ENCODE results near the gene HAPLN2. TPM values are rescaled to one million over a fixed set of nuclear protein-coding genes. Genes with fewer than 3 reads are reported as not detected.

HAPLN2 gene
- total RNA-seq, 1 donor from 2014 or later = 1.4 TPM

GRCh38 chr1:156598731-156599432 lies 20.3 kb upstream of the HAPLN2 start:
- Histone ChIP-seq H3K36me3 (peaks cover 3 to 38% of the 10 kb centered on the region in 2 donors), H3K27me3 (no peaks in the 10 kb centered on the region), H3K27ac (no peak overlapping the region), H3K9me3 (no peaks in the 10 kb centered on the region), H3K4me1 (peaks cover 6 to 13% of the 10 kb centered on the region in 2 donors), H3K4me3 (no peak overlapping the region)
- no peak for DNase-seq (ENCODE audit: low spot score in 2 of 2)
- TF ChIP-seq CTCF (IDR thresholded peaks at IDR 0.05) = no peak
- intact Hi-C loops (cut with DNase I) = no loop called here

- DNase-seq (ENCODE audit: low spot score in 2 of 2) = no peak
- no peak overlapping the region for H3K27ac ChIP-seq
- H3K27me3 ChIP-seq = no peaks in the 10 kb centered on the region
- TF ChIP-seq CTCF (IDR thresholded peaks at IDR 0.05) = no peak
- intact Hi-C loops (cut with DNase I) = loop anchor here (2.0 kb wide), 1 partner anchor 143 kb away; no protein-coding TSS in a partner anchor
- peaks cover 0 to 32% of the 10 kb centered on the region in 2 donors for H3K36me3 ChIP-seq
- H3K4me1 ChIP-seq = peaks cover 6 to 13% of the 10 kb centered on the region in 2 donors
- H3K9me3 ChIP-seq = no peaks in the 10 kb centered on the region
- H3K4me3 ChIP-seq = no peak overlapping the region
Observed at GRCh38 chr1:156599811-156600210, 19.4 kb upstream of the HAPLN2 start.

GRCh38 chr1:156600733-156601121 lies 18.5 kb upstream of the HAPLN2 start:
- H3K27me3 ChIP-seq = no peaks in the 10 kb centered on the region
- H3K4me1 ChIP-seq = peaks cover 6 to 13% of the 10 kb centered on the region in 2 donors
- DNase-seq (ENCODE audit: low spot score in 2 of 2) = no peak
- H3K9me3 ChIP-seq = no peaks in the 10 kb centered on the region
- H3K4me3 ChIP-seq = peak overlapping the region; percentile 66 to 83
- TF ChIP-seq CTCF (IDR thresholded peaks at IDR 0.05) = no peak
- intact Hi-C loops (cut with DNase I) = loop anchor here (2.0 kb wide), 1 partner anchor 144 kb away; no protein-coding TSS in a partner anchor
- peaks cover 0 to 25% of the 10 kb centered on the region in 2 donors for H3K36me3 ChIP-seq
- peak overlapping the region; percentile 77 to 83 for H3K27ac ChIP-seq

GRCh38 chr1:156601122-156601830 lies 17.9 kb upstream of the HAPLN2 start, which contains the start of gene GPATCH4:
Gene GPATCH4, minus strand, starts transcription at chr1:156601479.
- Histone ChIP-seq H3K4me3 (peak within 1 kb of the TSS; percentile 66 to 83), H3K9me3 (no peaks in the 10 kb centered on the region), H3K27me3 (no peaks in the 10 kb centered on the region), H3K36me3 (peaks cover 0 to 20% of the 10 kb centered on the region in 2 donors), H3K4me1 (peaks cover 6 to 13% of the 10 kb centered on the region in 2 donors), H3K27ac (peak within 1 kb of the TSS; percentile 77 to 83)
- TF ChIP-seq CTCF (IDR thresholded peaks at IDR 0.05) = peak in 1 of 3 experiments; percentile 12
- intact Hi-C loops (cut with DNase I) = loop anchor here (2.0 kb wide), 1 partner anchor 144 kb away; no protein-coding TSS in a partner anchor
- peak; percentile 36 to 91 for DNase-seq (ENCODE audit: low spot score in 2 of 2)

- H3K4me3 ChIP-seq = peak overlapping the region; percentile 66 to 83
- peaks cover 6 to 13% of the 10 kb centered on the region in 2 donors for H3K4me1 ChIP-seq
- intact Hi-C loops (cut with DNase I) = loop anchor here (2.0 kb wide), 1 partner anchor 145 kb away; no protein-coding TSS in a partner anchor
- peak overlapping the region; percentile 77 to 83 for H3K27ac ChIP-seq
- no peaks in the 10 kb centered on the region for H3K27me3 ChIP-seq
- TF ChIP-seq CTCF (IDR thresholded peaks at IDR 0.05) = no peak
- peaks cover 0 to 14% of the 10 kb centered on the region in 2 donors for H3K36me3 ChIP-seq
- no peaks in the 10 kb centered on the region for H3K9me3 ChIP-seq
- no peak for DNase-seq (ENCODE audit: low spot score in 2 of 2)
Observed at GRCh38 chr1:156601892-156602291, 17.3 kb upstream of the HAPLN2 start.

All from ascending aorta (tissue), 2 donors.